GM21423 (cell line): ENCODE results near the gene TRAPPC6A.
A peak's percentile ranks its signal among the peaks of the same experiment; 100 is the strongest.

Source experiments
- ATAC-seq: cut with Tn5 transposase; IDR thresholded peaks from one replicate; pipeline ENCODE4 v1.9.1; 2021; ENCODE audit warnings: mild to moderate bottlenecking, moderate library complexity; ENCODE audit not compliant: unreplicated experiment

TRAPPC6A gene

DNA sequence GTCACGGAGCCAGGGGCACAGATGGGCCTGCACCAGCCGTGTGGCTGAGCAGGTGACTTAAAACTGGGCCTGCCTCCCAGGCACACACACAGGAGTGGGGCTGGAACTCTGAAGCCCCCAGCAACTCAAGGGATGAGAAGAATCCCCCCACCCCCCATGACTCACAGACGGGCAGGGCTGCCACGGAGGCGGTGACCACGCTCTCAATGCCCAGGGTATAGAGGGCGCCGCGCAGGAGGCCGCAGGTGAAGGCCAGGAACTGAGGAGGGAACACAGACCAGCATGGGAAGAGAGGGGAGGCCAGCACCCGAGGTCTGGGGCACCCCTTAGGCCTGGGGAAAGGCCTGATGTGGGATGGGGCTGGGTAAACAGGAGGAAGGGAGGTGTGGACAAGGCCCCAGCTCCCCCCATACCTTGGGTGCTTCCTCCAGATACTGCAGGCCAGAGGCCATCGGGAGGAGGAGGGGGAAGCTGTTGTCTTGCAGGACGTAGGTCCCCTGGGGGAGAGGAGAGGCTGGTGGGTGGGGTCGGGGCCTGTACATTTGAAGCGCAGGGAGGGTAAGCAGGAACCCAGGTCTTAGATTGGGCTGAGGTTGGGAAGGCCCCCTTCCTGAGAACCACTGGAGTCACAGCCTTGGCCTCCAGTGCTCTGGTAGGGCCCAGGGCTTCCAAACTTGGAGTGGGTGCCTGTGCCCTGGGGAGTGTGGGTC is 14.1 kb downstream of the TRAPPC6A start:
- peak; percentile 3 for ATAC-seq

DNA sequence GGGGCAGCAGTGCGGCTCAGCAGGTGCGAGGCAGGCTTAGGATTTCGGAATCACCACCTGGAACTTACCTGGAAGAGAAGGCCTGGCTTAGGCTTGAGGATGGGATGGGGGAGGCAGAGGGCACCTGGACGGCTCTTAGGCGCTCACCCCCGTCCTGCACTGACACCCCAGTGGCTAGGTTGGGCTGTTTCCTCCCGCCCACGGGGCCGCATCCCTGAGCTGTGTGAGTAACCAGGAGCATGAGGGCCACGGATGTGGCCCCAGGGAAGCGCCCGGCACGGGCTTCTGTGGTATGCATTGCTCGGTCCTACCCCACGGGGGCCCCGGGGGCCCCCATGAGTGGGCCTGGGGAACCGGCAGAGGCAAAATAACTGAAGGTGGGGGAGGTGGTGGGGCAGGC is 14.9 kb downstream of the TRAPPC6A start:
- no peak for ATAC-seq

DNA sequence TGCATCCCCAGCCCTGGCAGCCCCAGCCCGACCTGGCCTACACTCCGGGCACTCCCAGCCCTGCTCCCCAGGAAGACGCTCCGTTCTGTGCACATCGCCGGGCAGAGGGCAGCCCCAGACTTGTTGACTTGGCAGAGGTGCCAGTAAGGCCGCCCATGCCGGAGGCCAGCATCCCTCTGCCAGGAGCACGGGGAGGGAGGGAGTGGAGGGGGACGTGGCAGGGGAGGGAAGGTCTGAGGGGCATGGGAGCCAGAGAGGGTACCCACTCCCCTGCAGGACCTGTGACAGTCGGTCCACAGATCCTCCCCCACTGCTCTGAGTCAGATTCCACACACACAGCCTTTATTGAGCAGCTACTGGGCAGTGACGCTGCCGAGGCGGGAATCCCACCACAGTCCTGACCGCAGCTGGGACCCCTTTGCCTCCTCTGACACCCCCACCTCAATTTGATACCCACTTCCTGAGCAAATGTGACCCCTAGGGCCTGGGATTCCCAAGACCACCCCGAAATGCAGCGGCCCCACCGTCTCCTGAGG is 15.4 kb downstream of the TRAPPC6A start:
- ATAC-seq, result no peak

DNA sequence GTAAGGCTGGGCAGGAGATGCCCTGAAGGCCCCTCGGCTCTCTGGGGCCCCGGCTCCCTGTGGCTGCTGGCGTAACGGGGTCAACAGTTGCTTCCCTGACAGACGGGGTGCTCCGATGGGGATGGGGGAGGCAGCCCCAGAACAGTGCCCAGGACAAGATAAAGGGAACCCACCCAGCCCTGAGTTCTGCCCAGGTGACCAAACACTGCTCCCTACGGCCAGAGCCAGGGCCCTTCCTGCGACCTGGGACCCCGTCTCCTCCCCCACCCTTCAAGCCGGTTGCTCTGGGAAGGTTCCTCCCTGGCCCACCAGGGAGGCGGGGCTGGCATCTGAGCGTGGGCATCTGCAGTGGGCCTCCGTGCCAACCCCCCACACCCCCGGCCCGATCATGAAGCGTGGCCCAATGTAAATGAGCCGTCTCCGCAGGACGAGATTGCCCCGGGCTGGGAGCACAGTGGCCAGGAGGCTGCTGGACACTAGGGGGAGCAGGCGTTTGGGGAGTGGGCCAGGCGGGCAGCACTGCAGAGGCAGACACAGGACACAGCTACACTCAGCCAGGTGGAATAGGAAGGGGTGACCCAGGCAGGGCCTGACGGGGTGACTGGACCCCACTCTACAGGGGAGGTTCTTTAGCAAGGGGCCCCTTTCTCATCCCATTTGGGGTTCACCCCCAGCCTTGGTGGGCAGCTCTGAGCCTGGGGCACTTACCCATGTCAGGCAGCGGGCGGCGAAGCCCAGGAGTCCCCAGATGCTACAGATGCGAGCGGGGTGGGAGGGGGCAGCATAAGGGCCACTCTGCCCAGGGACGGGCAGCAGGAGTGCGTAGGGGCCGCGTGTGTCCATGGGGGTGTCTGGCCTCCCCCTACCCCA is 16.1 kb downstream of the TRAPPC6A start:
- no peak for ATAC-seq

DNA sequence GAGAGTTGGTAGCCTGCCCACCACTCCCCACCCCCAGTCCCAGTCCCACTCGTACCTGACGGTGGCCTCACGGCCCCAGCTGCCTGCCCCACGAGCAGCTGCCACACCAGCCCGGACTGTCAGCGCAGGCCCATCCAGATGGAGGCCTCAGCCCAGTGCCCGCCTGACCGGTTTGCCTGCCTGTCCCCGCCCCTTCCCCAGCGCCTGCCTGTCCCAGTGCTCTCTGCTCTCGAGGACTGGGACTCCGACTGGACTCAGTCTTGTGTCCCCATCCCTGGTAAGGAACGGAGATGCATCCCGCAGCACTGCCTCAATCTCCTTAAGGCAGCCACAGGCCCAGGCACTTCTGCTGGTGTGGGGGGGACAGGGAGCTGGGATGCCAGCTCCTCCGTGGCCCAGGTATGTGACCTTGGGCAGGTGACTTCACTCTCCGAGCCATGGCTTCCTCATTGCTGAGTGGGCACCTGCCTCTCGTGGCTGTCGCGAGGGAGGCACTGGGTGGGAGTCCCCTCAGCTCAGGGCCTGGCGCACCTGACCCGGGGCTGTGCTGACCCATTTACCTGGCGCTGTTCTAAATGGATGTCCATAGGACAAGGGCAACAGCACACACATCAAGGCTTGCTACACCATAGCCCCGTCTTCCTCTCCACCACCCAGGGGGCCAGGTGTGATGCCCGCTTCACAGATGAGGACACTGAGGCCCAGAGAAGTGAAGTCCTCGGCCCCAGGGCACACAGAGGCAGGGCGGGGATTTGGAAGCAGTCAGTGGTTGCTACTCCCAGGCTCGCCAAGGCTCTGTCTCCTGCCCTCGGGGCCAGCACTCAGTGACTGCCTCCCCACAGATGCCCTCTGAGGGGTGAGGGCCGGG is 16.9 kb downstream of the TRAPPC6A start, which contains the start of gene NKPD1:
Gene NKPD1, minus strand, starts transcription at position 113 of the 868 bp plus-strand sequence. CDS start 832 bp downstream, outside the sequence.
- no peak for ATAC-seq

DNA sequence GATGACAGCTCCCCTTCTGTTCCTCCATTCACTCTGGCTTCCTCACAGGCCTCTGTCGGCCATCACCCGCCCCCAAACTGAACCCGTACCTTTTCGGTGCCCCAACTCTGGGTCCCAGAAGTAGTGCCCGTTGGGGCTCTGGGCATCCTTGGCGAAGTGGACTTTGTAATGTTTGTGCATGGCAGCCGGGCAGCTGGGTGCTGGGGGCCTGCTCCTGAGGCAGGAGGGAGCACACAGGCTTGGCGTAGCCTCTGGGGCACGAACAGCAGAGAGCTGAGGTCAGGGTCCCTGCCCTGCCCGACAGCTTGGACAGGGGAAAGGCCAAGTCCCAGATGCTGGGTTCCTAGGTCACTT is 18.1 kb downstream of the TRAPPC6A start:
- no peak for ATAC-seq

DNA sequence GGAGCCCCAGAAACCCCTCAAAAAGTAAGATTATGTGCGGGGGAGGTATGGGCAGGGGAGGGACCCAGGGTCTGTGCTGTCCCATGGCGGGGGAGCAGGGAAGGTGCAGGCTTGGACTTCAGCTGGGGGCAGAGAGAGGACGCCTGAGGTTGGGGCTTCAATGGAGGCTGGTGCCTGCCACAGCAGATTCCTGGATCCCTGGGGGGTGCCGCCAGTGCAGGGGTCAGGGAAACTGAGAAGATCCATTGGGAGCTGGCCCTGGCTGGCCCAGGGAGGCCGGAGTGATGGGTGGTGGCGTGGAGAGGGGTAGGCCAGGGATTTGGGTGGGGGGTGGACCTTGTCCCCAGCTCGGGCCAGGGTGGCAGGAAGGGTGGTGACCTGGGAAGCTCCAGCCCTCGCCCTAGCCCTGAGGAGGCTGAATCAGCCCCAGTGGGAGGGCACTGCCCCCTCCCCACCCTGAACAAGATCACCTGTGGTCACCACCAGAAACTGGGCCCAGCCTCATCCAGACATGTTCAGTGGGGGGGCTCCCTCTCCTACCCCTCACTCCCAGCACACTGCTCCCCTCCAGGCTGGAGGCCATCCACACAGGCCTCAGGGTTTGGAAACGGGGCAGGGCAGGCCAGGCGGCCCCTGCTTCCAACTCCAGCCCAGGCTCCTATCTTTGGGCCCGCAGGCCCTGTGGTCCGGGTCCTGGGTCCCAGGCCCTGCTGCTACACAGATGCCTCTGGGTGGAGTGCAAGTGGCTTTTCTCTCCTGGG is 18.6 kb downstream of the TRAPPC6A start:
- ATAC-seq, result no peak

DNA sequence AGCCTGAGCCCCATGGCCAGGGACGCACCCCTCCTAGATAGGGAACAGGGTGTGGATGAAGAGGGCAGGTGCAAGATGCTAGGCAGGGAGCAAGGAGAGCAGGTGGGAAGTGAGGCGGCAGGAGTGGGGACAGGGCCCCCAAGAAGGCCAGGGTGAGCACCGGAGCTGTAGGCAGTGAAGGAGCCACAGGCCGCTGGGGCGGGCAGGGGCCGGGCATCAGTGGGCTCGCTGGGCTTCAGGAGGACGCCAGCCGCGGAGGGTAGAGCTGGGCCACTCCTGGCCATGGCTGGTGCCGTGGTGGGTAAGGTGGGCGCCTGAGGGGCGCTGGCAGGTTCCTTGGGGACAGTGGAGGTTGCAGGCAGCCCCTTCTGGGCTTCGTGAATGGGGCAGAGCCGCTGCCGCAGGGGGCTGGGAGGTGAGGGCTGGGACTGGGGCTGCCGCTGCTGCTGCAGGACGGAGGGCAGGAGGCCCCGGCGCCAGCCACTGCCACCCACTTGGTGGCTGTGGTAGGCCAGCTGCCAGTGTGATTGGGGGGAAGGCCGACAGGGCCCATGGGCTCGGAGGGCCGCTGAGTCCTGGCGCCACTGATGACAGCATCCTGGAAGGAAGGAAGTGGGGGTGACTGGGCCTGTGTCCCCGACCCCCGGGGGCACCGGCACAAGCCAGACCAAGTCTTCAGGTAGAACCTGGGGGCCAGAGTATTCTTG is 19.4 kb downstream of the TRAPPC6A start:
- ATAC-seq, result no peak

DNA sequence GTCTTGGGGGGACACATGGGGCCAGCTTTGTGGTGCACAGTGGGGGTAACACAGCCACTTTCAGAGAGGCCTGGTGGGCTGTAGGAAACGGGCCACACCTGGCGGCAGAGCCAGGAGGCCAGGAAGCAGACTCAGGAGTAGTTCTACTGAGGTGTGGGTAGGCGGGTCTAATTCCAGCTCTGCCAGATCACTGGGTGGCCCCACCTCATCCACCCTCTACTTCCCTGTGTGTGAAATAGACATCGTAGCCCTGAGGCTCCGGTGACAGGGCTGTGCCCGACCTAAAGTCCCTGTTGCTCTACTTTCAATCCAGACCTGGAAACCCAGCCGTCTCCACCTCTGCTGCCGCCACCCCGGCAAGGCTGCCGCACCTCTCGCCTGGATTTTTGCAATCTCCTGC is 21.3 kb downstream of the TRAPPC6A start:
- ATAC-seq, result no peak

DNA sequence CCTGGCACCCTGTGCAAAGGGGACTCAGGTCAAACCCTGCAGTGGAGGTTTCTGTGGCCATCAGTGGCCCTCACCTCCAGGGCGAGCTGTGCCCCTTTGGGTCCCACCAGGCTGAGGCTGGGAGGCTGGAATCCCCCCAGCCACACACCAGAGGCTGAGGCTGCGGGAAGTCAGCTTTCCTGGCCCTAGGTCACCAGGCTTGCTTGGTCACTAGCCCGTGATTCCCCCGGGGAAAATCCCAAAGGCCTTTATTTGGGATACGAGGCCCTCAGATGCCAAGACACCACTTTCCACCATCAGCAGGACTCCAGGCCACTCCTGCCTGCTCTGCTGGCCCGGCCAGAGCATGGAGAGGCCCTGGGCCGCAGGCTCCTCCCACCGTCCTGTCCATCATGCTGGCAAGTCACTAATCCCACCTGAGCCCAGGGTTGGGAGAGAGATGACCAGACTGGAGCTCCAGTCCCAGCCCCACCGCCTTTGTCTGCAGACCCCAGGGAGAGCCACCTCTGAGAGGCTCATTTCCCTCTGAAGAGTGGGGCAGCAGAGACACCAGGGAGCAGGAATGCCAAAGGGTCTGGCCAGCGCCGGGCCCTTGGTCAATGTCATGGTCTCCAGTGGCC is 21.9 kb downstream of the TRAPPC6A start:
- no peak for ATAC-seq

DNA sequence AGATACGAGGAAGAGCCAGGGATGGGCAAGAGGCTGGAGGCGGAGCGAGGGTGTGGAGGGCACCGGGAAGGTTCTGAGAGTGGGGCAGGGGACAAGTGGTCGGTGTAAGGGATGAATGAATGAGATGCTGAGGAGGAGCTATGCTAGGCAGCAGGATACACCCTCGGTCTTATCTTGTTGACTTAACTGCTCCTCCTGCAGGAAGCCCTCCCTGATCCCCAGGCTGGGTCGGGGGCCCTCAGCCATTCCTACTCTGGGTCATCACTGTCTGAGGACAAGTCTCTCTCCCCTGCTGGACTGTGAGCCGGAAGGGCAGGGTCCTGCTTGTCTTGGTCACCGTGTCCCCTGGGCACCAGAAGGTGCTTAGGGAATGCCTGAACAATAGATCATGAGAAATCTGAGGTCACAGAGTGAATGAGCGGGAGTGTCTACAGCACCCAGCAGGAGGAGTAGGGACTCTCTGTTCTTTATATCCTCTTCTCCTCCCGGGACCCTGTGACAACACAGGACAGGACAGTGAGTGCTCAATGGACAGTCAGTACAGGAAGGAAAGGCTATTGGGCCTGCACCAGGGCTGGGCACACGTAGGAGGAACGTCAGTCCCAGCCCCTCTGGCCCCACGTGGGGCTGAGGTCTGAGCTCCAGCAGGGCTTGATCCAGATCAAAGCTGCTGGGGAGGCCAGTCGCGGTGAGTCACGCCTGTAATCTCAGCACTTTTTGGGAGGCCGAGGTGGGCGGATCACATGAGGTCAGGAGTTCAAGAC is 23.8 kb downstream of the TRAPPC6A start:
- ATAC-seq, result no peak

DNA sequence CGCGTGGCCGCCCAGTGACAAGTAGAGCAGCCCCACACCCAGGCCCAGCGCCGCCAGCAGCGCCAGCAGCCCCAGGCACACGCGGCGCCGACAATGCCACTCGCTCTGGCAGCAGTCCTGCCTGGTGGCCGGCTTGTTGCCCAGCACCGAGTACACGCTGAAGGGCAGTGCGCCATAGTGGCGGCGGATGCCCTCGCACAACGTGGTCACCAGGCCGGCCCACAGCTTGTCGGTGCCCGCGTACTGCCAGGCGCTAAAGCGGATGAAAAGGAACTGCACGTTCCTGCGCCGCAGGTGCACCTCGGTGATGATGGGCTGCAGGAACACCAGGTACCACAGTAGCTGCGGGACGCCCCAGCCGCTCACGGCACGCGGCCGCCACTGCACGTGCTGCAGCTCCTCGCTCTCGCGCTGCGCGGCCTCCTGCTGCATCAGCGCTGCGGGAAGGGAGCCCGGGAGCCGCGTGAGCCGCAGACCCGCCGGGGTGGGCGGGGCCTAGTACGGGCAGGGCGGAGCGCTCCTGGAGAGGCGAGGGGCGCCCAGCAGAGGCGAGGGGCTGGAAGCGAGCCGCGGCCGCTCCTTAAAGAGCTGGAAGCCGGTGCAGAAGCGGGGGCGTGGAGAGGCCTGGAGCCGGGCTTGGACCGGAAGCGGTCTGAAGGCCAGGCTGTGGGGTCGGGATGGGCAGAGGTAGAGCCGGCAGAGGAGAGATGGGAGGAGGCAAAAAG is 24.5 kb downstream of the TRAPPC6A start:
- no peak for ATAC-seq

DNA sequence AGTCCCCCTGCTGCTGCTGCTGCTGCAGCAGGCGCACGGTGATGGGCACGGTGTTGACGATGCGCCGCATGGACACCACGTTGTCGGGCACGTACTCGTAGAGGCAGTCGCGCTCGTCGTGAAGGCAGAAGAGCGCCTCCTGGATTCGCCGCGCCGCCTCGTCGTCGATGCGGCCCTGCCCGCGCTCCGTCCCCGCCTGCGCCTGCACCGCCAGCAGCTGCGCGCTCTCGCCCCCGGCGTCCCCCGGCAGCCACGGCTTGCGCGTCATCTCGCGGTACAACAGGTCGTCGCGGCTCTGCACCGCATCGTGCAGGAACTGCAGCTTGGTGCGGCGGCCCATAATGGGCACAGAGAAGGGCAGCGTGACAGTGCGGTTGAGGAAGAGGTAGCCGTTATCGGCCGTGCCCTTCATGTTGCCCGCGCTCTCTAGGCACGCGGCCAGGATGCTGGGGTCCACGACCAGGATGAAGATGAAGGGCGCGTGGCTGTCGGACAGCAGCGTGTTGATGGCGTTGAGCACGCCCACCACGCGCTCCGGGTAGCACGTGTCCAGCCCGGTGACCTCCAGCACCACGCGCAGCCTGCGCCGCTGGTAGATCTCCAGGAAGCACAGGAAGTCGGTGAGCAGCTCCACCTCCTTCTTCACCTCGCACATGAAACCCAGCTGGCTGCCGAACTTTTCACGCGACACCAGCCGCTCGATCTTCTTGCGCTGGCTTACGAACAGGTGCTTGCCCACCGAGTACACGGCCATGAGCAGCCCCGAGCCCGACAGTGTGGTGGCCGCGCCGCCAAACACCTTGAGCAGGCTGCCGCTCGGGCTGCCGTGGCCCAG is 25.3 kb downstream of the TRAPPC6A start:
- no peak for ATAC-seq

DNA sequence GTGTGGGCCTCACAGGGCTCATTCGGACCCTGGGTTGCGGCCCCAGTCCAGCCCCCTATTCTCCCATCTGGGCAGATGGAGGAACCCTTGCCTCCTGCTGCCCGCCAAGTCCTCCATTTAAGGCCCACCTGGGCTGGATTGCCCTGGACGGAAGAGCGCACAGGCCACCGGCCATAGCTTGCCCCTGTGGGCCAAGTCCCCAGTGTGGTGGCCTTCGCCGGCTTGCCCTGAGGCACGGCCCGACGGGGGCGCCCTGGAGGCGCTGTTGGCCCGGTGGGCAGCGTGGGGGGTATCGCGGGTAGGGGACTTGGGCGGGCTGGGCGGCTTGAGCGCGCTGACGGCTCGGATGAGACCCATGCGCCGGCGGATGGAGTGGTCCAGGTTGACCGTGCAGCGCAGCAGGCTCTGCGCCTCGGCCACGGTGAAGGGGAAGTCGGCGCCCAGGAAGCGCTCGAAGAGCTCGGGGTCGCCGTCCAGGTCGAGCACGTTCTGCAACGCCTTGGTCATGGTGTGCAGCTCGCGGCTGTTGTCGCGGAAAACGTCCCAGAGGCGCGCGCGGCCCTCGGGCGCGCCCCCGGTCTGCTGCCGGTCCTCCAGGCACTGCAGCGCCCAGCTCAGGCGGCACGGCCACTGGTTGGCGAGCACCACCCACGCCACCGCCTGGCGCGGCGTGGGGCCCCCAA is 26.1 kb downstream of the TRAPPC6A start:
- no peak for ATAC-seq

DNA sequence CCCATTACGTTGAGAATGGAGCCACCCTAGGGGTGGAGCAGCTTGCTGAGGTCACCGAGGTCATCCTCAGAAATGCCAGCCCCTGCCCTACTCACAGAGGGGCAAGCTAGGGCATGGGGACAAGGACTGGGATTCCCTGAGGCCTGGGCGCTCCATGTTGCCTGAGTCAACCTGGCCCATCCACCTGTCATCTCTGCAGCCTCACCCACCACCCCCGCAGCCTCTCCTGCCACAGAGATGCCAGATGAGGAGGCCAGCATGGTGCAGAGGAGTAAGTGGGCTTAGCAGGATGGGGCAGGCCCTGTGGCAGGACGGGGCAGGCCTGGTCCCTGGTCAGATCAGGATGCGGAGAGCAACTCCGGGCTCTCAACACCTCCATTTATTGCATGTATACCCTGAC is 26.7 kb downstream of the TRAPPC6A start:
- ATAC-seq, result no peak

DNA sequence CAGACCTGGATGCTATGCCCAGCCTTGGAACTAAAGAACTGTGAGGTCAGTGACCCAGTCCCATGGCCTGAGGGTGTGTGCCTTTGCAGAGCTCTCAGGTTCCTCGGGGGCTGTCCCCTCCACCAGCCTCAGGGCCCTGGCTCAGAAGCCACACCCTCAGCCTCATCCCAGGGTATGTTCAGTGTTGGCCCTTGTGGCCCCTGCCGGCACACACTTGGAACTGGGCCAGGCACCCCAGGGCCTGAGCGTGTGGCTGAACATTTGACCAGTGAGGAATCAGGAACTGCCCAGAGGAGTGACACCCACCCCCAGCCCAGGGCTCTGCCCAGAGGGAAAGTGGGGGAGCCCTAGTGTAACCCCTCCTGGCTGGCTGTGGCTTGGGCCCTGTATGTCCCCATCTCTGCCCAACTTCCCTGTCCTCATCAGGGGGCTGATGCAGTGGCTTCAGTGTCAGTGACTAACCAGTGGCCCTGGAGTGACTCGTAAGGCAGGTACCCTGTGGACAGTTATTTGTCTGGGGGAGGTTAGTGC is 27.2 kb downstream of the TRAPPC6A start:
- no peak for ATAC-seq
